LHCN-M2 (cell line): ENCODE data around the gene GFPT2. TPM values are rescaled to one million over a fixed set of nuclear protein-coding genes. Genes with fewer than 3 reads are reported as not detected.

ENCODE experiments used
- DNase-seq: peaks from one replicate; pipeline ENCODE4 v3.0.0-alpha.2; 2012; ENCODE audit warnings: low read depth
- total RNA-seq: library from RNA; depleted of rRNA; stranded (reverse); fragments of >200 nt; gene quantifications from 2 replicates; pipeline ENCODE4 v1.2.3, GENCODE V29; 2014; rRNA removed

The GFPT2 gene
- total RNA-seq, 1 experiment from 2014 or later: 189 TPM

DNA sequence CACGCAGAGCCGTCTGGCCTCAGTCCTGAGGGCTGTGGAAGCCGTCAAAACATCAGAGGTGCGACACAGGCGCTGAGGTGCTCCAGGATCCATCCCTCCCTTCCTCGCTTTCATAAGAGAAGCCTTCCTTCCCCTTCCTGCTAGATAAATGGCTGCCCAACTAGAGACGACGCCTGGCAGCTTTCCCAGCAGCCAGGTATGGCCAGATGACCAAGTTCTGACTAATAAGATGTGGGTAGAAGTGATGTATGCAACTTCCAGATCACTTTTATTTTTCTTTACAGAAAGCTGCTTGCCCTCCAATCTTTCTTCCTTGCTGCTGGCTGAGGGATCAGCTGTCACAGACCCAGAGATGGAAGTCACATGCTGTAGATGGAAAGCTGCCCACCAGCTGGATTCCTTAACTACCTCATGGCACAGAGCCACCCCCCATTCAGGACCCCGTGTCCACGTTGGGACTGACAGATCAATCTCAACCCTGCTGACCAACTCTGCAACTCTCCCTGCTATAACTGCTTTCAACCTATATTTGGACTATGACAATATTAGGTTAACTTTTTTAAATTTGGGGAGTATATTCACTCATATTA, 70.0 kb downstream of the GFPT2 start:
- no peak for DNase-seq

GRCh38 chr5:180282281-180282680, 70.9 kb downstream of the GFPT2 start:
- no peak for DNase-seq

GRCh38 chr5:180281706-180282105, 71.4 kb downstream of the GFPT2 start:
- no peak for DNase-seq

DNA sequence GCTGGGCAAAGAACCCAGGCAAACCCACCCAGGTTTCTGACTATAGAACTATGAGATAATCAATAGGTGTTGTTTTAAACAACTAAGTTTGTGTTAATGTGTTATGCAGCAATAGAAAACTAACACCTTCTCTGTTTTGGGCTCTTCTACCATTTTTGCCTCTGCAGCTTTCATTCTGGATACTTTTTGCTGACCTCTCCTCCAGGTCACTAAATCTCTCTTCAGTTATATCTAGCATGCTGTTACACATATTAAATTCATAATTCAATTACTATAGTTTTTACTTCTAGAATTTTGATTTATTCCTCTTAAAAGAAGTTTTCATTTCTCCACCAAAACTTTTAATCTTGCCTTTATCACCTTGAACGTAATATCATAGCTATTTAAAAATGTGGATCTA, 78.4 kb downstream of the GFPT2 start:
- no peak for DNase-seq

DNA sequence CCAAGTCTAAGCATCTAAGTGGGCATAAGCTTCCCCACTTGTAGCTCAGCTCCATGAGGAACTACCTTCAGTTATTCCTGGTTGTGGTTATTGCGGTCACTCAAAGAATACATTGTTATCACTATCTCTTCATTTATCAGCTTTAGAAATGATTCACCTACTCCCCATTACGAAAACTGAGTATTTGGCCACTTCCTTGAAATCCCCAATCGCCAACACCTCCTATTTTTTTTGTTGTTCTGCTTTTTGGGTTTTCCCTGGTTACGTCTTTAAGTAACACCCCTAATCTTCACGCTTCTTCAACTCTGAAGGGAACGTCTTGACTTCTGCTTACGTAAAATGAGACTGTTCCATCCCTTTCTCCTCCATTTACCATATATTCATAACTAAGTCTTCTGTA, 81.9 kb downstream of the GFPT2 start:
- DNase-seq: no peak

DNA sequence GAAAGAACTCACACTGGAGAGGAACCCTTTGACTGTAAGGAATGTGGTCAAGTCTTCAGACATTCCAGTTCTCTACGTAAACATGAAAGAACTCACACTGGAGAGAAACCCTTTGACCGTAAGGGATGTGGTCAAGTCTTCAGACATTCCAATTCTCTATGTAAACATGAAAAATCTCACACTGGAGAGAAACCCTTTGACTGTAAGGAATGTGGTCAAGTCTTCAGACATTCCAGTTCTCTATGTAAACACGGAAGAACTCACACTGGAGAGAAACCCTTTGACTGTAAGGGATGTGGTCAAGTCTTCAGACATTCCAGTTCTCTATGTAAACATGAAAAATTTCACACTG, 93.9 kb downstream of the GFPT2 start:
- DNase-seq: peak; percentile 25

GRCh38 chr5:180253036-180253824, 99.9 kb downstream of the GFPT2 start:
- peak; percentile 13 for DNase-seq

DNA sequence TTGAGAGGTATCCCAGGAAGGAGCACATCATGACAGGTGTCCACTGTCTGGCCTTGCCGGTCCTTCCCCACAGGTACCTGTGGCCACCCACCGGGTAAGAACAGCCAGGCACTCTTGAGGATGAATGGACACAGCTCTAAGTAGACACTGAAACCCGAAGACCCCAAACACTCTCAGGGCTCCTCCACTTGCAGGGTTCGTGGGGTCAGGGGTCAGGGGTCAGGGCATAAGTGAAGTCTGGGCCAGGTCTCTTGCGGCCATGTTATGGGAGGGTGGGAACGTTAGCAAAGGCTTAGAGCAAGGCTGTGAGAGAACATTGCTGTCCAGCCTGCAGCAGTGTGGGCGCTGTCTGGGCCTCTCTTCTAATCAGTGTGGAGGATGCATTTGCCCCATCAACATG, 101.2 kb downstream of the GFPT2 start:
- DNase-seq: no peak

DNA sequence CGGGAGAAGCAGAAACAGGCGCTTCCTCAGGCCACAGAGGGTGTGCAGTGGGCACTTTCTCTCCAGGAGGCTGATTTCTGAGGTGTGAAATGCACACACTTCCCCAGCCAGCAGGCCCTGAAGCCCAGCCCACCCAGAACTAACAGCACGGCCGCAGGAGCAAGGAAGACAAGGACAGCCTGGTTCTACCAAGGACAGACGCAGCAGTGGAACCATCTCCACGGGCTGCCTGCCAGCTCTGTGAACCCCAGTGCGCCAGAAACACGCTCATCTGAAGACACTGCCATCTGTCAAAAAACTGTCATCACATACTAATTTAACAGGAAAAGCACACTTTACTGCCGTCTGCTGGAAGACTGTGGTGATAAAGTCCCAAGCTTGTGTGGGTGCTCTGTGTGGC, 102.0 kb downstream of the GFPT2 start:
- DNase-seq: no peak

Other genes starting within 250 kb of the GFPT2 start
- not detected in 2 replicates for gene RASGEF1C, start 144.1 kb downstream of the GFPT2 start, total RNA-seq
- 26.7 and 33.8 TPM in 2 replicates for gene MAPK9, start 61.3 kb downstream of the GFPT2 start, total RNA-seq
- 10.6 and 14.4 TPM in 2 replicates for gene CNOT6, start 141.0 kb upstream of the GFPT2 start, total RNA-seq
- gene SCGB3A1, start 238.2 kb upstream of the GFPT2 start, total RNA-seq: not detected in 2 replicates